Caco-2 (cell line): Measurements from ENCODE around the gene PADI4. TPM values are rescaled to one million over a fixed set of nuclear protein-coding genes. Genes with fewer than 3 reads are reported as not detected.
A peak's percentile ranks its signal among the peaks of the same experiment; 100 is the strongest.
"Not testable (repeated sequence)": the region's sequence is repeated elsewhere in the genome, so short reads cannot be mapped to it uniquely, and the experiment has no call there.

Experiments used
- BruUV-seq: library from RNA; stranded (reverse); fragments of 400-500 nt; replicated peaks from 2 replicates; lab custom pipeline; 2021; lab: Mats Ljungman, UMichigan
- CTCF ChIA-PET: fragments of 300-600 bp; sonication (Branson Sonifier 250); formaldehyde crosslinking; loops from one replicate; lab custom pipeline; 2022; ENCODE audit warnings: antibody characterized with exemption; lab: Charles Lee
- POLR2A ChIA-PET: fragments of 300-600 bp; sonication (Branson Sonifier 250); formaldehyde crosslinking; loops from one replicate; lab custom pipeline; 2022; ENCODE audit warnings: antibody characterized with exemption; lab: Charles Lee
- DNase-seq, 2 experiments: peaks; one replicate each; pipeline versions ENCODE4 v3.0.0 to v3.0.0-alpha.2; 2020 to 2022
- H3K27me3 ChIP-seq: replicated peaks from 2 replicates; pipeline ENCODE4 v1.6.0; 2011; ENCODE audit warnings: low read length; ENCODE audit not compliant: control insufficient read depth, insufficient read depth
- H3K36me3 ChIP-seq: 2 replicates; pipeline ENCODE4 v1.5.1; 2011; ENCODE audit warnings: low read length; ENCODE audit not compliant: control insufficient read depth, insufficient read depth
- H3K4me1 ChIP-seq: fragments of 250-450 bp; sonication (Bioruptor Pico); 2 replicates; pipeline ENCODE4 v1.5.1; 2020; ENCODE audit warnings: mild to moderate bottlenecking
- H3K4me3 ChIP-seq: 2 replicates; pipeline ENCODE4 v1.5.1; 2011; ENCODE audit warnings: low read depth, mild to moderate bottlenecking, control low read depth, low read length
- H3K9me3 ChIP-seq: fragments of 250-450 bp; sonication (Bioruptor Pico); 2 replicates; pipeline ENCODE4 v1.5.1; 2020; ENCODE audit warnings: mild to moderate bottlenecking, moderate library complexity
- H3K27ac Mint-ChIP-seq: one replicate; pipeline ENCODE4 v1.8.0; 2022; ENCODE audit warnings: mixed read lengths; ENCODE audit not compliant: unreplicated experiment
- H3K27me3 Mint-ChIP-seq: one replicate; pipeline ENCODE4 v1.8.0; 2022; ENCODE audit warnings: mixed read lengths; ENCODE audit not compliant: insufficient read depth, unreplicated experiment
- H3K36me3 Mint-ChIP-seq: one replicate; pipeline ENCODE4 v1.8.0; 2022; ENCODE audit warnings: mild to moderate bottlenecking, mixed read lengths; ENCODE audit not compliant: insufficient read depth, unreplicated experiment
- H3K4me1 Mint-ChIP-seq: one replicate; pipeline ENCODE4 v1.8.0; 2022; ENCODE audit warnings: low read depth, mixed read lengths; ENCODE audit not compliant: unreplicated experiment
- H3K4me3 Mint-ChIP-seq: one replicate; pipeline ENCODE4 v1.8.0; 2022; ENCODE audit warnings: mild to moderate bottlenecking, moderate library complexity, mixed read lengths; ENCODE audit not compliant: unreplicated experiment
- H3K9me3 Mint-ChIP-seq: one replicate; pipeline ENCODE4 v1.8.0; 2022; ENCODE audit warnings: mixed read lengths; ENCODE audit not compliant: unreplicated experiment
- CTCF ChIP-seq, 2 experiments: fragments of 200-600 bp in 1 of 2; IDR thresholded peaks; 1 replicate in 1 of 2; 2 replicates in 1 of 2; pipeline versions ENCODE4 v1.5.1 to v1.8.0; 2011 to 2022; ENCODE audit warnings: antibody characterized with exemption in 1 of 2, control low read depth in 1 of 2, inconsistent platforms in 1 of 2, low read depth in 1 of 2, low read length in 1 of 2, mild to moderate bottlenecking in 1 of 2, moderate library complexity in 1 of 2; ENCODE audit not compliant: insufficient read depth in 1 of 2, severe bottlenecking in 1 of 2, unreplicated experiment in 1 of 2
- intact Hi-C: fragments of 100-400 bp; cut with micrococcal nuclease; formaldehyde crosslinking; loops from one replicate; pipeline ENCODE4 v1.10.0; 2022; ENCODE audit not compliant: unreplicated experiment
- microRNA-seq: library from miRNA; unstranded; fragments of <30 nt; microRNA quantifications from one replicate; pipeline ENCODE4 v1.2.0, GENCODE V29; 2022
- total RNA-seq: library from RNA; stranded (reverse); gene quantifications from 2 replicates; pipeline ENCODE4 v1.2.3, GENCODE V29; 2022

Gene PADI4
- total RNA-seq, 1 experiment from 2014 or later: not detected

- H3K27ac Mint-ChIP-seq, H3K4me1 Mint-ChIP-seq, H3K4me1 ChIP-seq, H3K9me3 Mint-ChIP-seq, DNase-seq, POLR2A ChIA-PET, H3K9me3 ChIP-seq, H3K36me3 ChIP-seq, H3K27me3 ChIP-seq, CTCF ChIA-PET, H3K27me3 Mint-ChIP-seq, H3K4me3 ChIP-seq, H3K4me3 Mint-ChIP-seq: not testable (repeated sequence)
- TSS peak; percentile 50 for BruUV-seq
- intact Hi-C loops: loop anchor here (10.0 kb wide), 1 partner anchor 63 kb away; no protein-coding TSS in a partner anchor
- H3K36me3 Mint-ChIP-seq: peaks cover 75% of the 10 kb centered on the region
These were observed 100.0 kb downstream of the PADI4 start for GRCh38 chr1:17407786-17408514.

- no peak for TF ChIP-seq CTCF (IDR thresholded peaks at IDR 0.05; ENCODE audit: insufficient read depth in 1 of 2, low read depth in 1 of 2, low read length in 1 of 2, severe bottlenecking in 1 of 2, unreplicated experiment in 1 of 2)
- intact Hi-C loops: loop anchor here (10.0 kb wide), 1 partner anchor 65 kb away; no protein-coding TSS in a partner anchor
- no peak overlapping the region for H3K27ac Mint-ChIP-seq
- Histone ChIP-seq H3K4me3 (no peak overlapping the region), H3K36me3 (peaks cover 4% of the 10 kb centered on the region; the same call in 1 of the 2 replicates), H3K27me3 (no peaks in the 10 kb centered on the region), H3K4me1 (no peaks in the 10 kb centered on the region), H3K9me3 (no peaks in the 10 kb centered on the region)
- no peak for DNase-seq
- no peak overlapping the region for H3K4me3 Mint-ChIP-seq
- POLR2A ChIA-PET: no interaction called here
- no peaks in the 10 kb centered on the region for H3K9me3 Mint-ChIP-seq
- CTCF ChIA-PET: no interaction called here
- peaks cover 87% of the 10 kb centered on the region for H3K36me3 Mint-ChIP-seq
- no TSS peak for BruUV-seq
- no peaks in the 10 kb centered on the region for H3K27me3 Mint-ChIP-seq
- H3K4me1 Mint-ChIP-seq: no peaks in the 10 kb centered on the region
These were observed 101.4 kb downstream of the PADI4 start for GRCh38 chr1:17409391-17409811.

GRCh38 chr1:17412093-17412870 is 104.3 kb downstream of the PADI4 start:
- peaks cover 4% of the 10 kb centered on the region; the same call in 1 of the 2 replicates for H3K36me3 ChIP-seq
- CTCF ChIA-PET: no interaction called here

More at GRCh38 chr1:17412093-17412870, 104.3 kb downstream of the PADI4 start:
- H3K36me3 Mint-ChIP-seq: peaks cover 92% of the 10 kb centered on the region
- no TSS peak for BruUV-seq
- POLR2A ChIA-PET: no interaction called here
- no peaks in the 10 kb centered on the region for H3K9me3 Mint-ChIP-seq
- H3K27ac Mint-ChIP-seq: no peak overlapping the region
- Histone ChIP-seq H3K4me1 (no peaks in the 10 kb centered on the region), H3K9me3 (no peaks in the 10 kb centered on the region), H3K27me3 (no peaks in the 10 kb centered on the region), H3K4me3 (no peak overlapping the region)
- intact Hi-C loops: no loop called here
- H3K4me3 Mint-ChIP-seq: no peak overlapping the region
- no peak for TF ChIP-seq CTCF (IDR thresholded peaks at IDR 0.05; ENCODE audit: insufficient read depth in 1 of 2, low read depth in 1 of 2, low read length in 1 of 2, severe bottlenecking in 1 of 2, unreplicated experiment in 1 of 2)
- no peaks in the 10 kb centered on the region for H3K4me1 Mint-ChIP-seq
- H3K27me3 Mint-ChIP-seq: no peaks in the 10 kb centered on the region
- DNase-seq: peak; percentile 6 to 45

Small RNA genes within 50 kb of the gene (microRNA-seq; reads per million reads assigned to microRNA genes)
- not detected for gene MIR3972

Other genes with a start within 250 kb of the PADI4 start
- 0.73 and 0.84 TPM in 2 replicates for gene PADI2, start 188.7 kb upstream of the PADI4 start, total RNA-seq
- not detected in 2 replicates for gene PADI1, start 103.1 kb upstream of the PADI4 start, total RNA-seq
- not detected in 2 replicates for gene PADI3, start 59.1 kb upstream of the PADI4 start, total RNA-seq
- not detected in 2 replicates for gene PADI6, start 64.0 kb downstream of the PADI4 start, total RNA-seq
- 101 and 103 TPM in 2 replicates for gene RCC2, start 131.5 kb downstream of the PADI4 start, total RNA-seq
- gene ARHGEF10L, start 231.5 kb downstream of the PADI4 start, total RNA-seq: 31.3 and 34.0 TPM in 2 replicates